ENCODE measurements around the gene MKKS.

The MKKS gene

DNA sequence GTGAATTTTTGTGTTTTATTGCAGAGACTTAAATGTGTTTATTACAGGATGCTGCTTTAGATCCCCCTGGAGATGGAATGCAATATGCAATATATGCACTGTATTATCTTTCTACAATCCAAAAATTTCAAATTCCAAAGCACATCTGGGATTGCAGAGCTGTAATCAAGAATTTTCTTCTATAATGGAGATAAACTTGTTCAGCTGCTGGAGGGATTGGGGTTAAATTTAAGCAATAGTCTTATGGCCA is 66.4 kb downstream of the MKKS start:
- DNase-seq, result no peak

DNA sequence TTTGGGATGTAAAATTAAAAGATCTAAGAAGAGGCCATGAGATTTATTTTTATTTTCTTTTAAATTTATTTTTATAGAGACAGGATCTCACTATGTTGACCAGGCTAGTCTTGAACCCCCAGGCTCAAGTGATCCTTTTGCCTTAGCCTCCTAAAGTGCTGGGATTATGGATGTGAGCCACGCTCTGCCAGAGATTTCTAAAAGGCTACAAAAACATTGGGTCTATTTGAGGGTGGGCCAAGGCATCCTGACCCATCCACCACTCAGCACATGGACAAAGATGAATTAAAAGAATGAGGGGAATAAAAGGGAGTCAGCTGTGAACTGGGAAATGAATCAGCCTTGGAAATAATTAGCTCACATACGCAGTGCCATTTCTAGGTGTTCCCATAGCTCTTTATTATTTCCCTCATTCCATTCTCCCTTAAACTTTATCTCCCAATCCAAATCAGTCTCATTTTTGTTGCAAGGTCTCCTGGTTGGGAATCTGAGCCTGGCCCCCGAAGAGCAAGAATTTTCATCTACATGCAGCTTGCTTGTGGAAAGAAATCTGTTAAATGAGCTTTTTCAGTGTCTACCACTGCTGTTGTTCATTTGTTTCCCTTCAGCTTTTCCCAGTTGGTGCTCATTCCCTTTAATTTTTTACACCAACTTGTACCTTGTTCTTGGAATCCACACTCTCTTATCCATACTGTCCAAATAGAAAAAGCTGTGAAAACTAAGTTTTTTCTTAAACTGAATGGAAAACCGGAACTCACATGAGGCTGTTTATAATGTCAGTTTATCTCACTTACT is 66.9 kb downstream of the MKKS start:
- no peak for DNase-seq

DNA sequence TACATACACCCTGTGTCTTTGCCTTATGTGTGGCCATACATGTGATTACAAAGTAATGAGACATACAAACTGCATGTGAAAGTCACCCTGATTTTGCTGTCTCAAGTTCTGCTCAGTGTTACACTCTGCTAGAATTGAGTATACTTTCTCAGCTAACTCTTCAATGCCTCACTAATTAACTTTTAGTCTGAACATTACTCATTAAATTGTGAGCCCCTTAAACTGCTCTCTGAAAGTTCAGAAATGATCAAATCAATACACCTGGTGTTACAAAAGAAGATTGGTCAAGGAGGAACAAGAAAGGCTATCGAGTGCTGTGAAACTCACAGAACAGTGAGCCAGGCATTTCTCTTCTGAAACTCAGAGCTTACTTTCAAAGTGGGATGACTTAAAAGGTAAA is 71.3 kb downstream of the MKKS start:
- no peak for DNase-seq

DNA sequence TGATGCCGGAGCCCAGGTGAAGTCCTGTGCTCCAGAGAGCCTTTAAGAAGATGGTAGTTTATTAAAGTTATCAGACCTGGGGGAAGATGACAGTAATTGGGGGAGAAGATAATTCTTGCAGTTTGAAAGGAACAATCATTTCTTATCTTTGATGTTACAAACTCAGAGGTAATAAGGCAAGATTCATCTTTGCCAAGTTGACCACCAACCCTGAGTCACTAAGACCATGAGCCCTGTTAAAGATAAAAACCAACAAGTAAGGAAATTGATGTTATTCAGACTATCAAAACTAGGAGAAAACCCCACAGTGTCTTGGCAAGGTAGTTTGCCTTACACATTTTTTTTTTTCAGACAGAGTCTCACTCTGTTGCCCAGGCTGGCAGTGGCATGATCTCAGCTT is 73.1 kb downstream of the MKKS start:
- DNase-seq, result no peak

DNA sequence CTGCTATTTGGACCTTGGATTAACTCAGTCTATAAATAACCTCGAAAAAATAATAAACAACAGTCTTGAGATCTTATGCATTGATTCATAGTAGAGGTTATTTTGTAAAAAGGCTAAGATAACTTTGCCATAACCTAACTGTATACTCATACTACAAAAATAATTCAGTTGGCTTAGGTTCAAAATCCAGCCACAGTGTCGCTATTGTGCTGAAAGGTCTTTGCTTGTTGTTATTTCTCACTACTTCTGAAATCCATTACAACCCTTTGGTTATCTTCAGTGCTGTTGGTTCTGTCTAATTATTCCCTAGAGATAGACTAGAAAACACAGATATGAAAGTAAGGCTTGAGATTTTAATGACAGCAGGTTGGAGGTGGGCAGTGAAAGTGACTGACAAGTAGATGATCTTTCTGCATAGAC is 74.4 kb downstream of the MKKS start:
- no peak for DNase-seq

DNA sequence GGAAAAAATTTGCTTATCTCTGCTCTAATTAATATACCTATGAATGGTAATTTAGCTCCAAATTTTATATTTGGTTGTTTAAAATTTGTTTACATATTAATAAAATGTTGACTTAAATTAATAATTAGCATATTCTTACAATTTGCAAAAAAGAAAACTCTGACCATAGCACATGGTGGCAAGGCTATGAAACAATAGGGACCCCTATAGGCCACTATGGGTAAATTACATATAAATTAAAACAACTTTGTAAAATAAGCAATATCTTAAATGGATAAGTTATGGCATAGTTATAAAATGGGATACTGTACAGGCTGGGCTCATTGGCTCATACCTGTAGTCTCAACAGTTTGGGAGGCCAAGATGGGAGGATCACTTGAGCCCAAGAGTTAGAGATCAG is 76.0 kb downstream of the MKKS start:
- no peak for DNase-seq

DNA sequence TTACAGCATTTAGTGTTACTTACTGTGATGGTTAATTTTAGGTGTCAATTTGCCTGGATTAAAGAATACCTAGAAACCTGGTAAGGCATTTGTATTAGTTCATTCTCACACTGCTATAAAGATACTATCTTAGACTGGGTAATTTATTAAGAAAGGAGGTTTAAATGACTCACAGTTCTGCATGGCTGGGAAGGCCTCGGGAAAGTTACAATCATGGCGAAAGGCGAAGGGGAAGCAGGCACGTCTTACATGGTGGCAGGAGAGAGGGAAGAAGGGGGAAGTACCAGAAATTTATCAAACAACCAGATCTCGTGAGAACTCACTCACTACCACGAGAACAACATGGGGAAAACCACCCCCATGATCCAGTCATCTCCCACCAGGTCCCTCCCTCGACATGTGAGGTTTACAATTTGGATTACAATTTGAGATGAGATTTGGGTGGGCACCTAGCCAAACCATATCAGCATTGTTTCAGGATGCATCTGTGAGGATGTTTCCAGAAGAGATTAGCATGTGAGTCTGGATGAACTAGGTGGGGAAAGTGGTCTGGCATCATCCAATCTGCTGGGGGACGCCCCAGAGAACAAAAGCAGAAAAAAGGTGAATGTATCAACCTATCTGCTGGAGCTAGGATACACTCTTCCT is 76.8 kb downstream of the MKKS start:
- DNase-seq, result no peak

DNA sequence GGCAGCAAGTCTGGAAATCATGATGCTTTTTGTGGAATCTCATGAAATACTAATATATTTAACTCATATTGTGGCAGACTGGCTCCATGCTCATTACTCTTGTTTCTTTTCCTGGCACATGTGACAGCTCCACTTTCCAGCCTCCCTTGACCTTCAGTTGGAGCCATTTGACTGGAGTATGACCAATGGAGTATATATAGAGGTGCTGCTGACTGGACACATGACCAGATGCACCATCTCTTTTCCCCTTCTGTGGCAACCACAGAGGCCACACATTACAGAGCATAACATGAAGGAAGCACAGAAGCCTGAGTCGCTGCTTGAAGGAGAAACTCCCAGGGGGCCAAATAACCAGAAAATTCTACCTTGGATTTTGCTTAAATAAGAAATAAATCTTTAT is 77.4 kb downstream of the MKKS start:
- no peak for DNase-seq

DNA sequence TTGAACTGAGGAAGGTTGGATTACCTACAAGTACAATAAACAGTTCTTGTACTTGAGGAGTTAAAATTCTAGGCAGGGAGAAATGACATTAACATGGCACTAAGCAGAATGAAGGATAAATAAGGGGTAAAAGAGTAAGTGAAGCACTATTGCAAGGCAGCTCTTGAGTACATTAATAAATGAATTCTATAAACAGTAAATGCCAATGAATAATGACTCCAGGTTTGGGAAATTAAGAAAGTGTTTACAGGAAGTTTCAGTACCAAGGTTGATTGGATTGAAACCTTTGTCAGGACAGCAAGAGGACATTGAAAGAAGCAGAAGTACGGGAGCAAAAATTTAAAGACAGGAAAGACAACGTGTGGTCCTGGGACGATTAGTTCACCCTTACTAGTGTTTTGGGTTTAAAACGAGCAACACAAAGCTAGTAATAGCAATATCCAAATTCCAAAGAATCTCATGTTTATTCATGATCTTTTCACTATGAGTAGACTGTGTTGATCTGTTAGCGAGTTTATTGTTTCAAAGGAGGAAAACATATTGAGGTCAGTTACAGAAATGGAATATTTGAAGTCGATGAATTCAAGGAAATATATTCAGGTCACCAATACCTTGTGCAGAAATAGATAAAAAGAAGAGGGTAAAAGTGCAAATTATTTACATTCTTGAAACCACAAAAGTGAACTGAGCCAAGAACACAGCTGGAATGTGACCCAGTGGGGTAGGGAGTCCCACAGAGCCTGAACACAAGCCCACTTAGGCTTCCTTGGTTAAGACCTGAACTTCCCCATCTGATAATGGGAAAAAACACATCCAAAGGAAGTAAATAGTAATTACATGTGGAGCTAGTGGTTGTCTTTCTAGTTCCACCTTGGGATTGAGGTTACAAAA is 80.8 kb downstream of the MKKS start:
- no peak for DNase-seq

Measured in NCI-H1048 (cell line).